Stimulated activated CD4-positive, alpha-beta T cell treated with anti-CD3 and anti-CD28 coated beads, Interleukin-2, amount 100 ng/mL, for 48 hours (primary cell): Measurements from ENCODE around the gene ZNF827.
A peak's percentile ranks its signal among the peaks of the same experiment; 100 is the strongest.

Experiments used
- DNase-seq, 2 donors: peaks; one replicate each; pipeline ENCODE4 v3.0.0-alpha.2; 2020

The ZNF827 gene

GRCh38 chr4:145743641-145744040, 195.0 kb downstream of the ZNF827 start:
- no peak for DNase-seq

GRCh38 chr4:145740806-145741205, 197.8 kb downstream of the ZNF827 start:
- DNase-seq: no peak

- no peak for DNase-seq
Measured at GRCh38 chr4:145739845-145740244, 198.8 kb downstream of the ZNF827 start.

GRCh38 chr4:145736241-145736831, 202.3 kb downstream of the ZNF827 start:
- DNase-seq: no peak

GRCh38 chr4:145735827-145736226, 202.8 kb downstream of the ZNF827 start:
- DNase-seq: no peak

DNA sequence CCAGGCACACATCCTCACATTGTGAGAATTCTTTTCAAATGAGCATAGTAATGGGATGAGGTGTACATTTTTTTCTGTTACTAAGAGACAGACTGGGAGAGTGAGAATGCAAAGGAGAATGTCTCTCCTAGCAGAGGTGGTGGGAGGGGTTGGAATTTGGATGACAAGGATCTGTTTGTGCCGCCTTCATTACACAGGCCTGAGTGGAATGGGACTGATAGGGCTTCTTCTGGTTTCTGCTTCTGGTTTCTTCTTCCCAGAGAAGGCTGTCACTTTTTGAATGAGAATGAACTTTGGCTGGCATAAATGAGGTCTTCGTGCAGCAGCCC, 203.3 kb downstream of the ZNF827 start:
- DNase-seq: no peak

- no peak for DNase-seq
Measured at GRCh38 chr4:145734576-145735346, 203.9 kb downstream of the ZNF827 start.

- DNase-seq: no peak
Measured at GRCh38 chr4:145734031-145734430, 204.6 kb downstream of the ZNF827 start.

- DNase-seq: peak; percentile 76
Measured at GRCh38 chr4:145732895-145733880, 205.4 kb downstream of the ZNF827 start.

- no peak for DNase-seq
Measured at GRCh38 chr4:145732001-145732815, 206.4 kb downstream of the ZNF827 start.

DNA sequence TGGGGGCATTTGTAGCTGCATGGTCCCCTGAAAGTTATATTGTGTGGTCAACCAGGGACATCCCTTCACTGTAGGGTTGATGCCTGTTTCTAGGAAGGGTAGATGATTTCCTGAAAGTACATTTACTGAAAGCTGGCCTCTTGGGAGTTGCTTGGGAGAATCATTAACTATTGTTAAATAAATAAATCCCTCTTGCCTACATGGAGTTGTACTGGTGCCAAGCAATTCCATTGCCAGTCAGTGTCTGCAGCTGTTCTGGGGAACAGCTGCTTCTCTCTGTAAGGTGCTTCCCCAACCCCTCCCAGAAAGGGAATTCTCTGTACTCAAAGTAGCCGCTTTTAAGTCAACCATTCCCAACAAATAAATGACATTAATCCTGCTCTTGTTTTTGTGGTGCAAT, 207.6 kb downstream of the ZNF827 start:
- DNase-seq: no peak

DNA sequence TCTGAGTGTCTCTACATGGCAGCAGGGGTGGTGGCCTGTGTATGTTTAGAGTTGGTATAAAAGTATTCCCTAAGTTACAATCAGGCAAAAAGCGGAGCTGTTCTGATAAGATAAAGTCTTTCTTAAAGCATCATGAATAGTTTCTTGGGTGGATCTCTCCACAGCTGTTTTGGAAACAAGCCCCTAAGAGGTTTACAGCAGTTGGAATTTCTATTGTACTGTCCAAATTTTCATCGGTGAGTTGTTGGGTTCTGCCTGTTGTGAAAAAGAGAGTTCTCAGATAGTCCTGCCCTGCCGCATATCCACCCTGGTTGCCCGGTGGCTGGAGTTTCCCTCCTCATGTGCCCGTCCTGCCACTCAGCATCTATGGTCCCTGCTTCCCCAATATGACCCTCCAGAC, 208.6 kb downstream of the ZNF827 start:
- no peak for DNase-seq

GRCh38 chr4:145723336-145723735, 215.3 kb downstream of the ZNF827 start:
- DNase-seq: no peak

DNA sequence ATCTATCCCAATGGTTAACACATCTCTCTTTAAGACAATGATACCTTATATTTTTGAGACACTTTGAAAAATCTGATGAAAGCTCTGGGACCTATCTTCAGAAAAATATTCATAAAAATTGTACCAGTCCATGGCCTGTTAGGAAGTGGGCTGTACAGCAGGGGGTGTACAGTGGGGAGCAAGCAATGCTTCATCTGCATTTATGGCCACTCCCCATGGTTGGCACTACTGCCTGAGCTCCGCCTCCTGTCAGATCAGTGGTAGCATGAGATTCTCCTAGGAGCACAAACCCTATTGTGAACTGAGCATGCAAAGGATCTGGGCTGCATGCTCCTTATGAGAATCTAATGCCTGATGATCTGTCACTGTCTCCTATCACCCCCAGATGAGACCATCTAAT, 216.1 kb downstream of the ZNF827 start:
- DNase-seq: no peak

DNA sequence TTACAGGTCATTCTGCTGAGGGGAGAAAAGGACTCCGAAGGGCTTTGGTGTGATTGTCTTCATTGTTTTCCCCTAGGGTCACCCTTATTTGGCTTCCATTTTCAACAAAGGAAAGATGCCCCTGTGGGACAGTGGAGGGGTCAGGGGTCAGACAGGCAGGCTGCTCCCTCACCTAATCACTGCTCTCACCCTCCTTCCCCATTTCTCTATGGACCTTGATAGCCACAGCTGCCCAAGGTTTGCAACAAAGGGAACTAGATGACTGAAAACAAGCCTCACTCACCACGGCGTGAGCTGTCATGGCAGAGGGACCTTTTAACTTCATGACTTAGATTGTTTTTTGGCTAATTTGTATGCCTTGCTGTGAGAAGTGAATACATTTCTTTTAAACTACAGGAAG, 218.0 kb downstream of the ZNF827 start:
- no peak for DNase-seq

GRCh38 chr4:145719752-145720624, 218.6 kb downstream of the ZNF827 start:
- peak in 1 of 2 donors; percentile 25 for DNase-seq

DNA sequence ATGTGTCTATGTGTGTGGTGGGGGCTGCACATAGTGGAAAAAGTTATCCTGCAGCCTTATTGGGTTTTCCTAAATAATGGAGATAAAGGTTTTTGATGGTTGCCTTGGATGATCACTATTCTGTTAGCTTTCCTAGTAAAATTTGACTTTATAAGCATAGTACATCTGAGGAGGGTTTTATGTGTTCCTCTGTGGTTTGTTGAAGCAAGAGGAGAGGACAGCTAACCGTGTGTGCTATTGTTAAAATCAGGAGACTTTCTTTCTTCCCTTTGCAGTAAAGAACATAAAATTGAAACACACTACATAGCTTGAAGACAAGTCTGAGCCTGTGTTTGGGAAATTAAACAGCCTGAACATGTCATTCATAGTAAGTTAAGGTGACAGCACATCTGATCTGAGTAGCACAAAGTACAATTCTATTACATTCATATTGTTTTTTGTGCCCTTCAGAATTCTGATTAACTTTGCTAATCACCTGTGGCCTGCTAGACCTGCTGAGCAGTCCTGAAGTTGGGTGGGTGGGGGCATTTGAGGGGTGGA, 221.9 kb downstream of the ZNF827 start:
- DNase-seq: no peak

DNA sequence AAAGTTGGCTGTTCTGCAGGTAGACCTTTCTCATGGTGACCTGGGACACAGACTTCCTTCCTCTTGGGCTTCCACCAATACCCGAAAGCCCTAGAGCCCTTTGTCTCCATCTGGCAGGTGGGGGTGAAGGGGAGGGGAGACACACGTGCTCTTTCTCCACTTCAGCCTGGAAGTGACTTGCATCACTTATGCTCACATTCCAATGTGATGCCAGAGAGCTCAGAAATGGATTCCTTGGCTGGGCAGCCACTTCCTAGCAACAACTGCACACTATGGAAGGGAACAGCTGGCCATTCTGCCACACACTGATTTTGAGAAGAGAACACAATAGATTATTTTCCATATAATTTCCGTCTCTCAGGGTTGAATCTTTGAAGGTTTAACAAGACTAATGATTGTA, 222.4 kb downstream of the ZNF827 start:
- no peak for DNase-seq

- DNase-seq: no peak
Measured at GRCh38 chr4:145709843-145710242, 228.8 kb downstream of the ZNF827 start.

DNA sequence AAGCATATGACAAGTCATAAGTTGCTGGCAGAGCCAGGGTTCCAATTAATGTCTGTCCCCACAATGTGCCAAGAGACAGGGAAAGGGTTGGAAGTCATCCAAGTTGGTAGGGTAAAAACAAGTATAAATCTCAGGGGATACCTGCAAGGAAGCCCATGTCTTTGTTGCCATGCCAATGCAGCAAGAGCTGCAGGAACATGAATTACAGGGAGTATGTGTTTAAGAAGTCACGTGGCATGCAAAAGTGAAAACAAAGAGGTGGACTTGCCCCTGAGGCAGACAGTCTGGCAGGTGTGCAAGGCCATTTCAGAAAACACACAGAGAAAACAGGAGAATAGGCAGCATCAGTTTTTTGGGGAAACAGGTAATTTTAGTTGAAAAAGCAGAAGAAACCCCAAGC, 229.3 kb downstream of the ZNF827 start:
- DNase-seq: no peak
